GM18526 (cell line): Measurements from ENCODE around the gene HECTD4.

ENCODE experiments used
- POLR2A ChIP-seq: IDR thresholded peaks from 3 replicates; pipeline ENCODE4 v1.6.1; 2011; ENCODE audit not compliant: insufficient read length; ENCODE audit errors: extremely low read depth

HECTD4 gene

DNA sequence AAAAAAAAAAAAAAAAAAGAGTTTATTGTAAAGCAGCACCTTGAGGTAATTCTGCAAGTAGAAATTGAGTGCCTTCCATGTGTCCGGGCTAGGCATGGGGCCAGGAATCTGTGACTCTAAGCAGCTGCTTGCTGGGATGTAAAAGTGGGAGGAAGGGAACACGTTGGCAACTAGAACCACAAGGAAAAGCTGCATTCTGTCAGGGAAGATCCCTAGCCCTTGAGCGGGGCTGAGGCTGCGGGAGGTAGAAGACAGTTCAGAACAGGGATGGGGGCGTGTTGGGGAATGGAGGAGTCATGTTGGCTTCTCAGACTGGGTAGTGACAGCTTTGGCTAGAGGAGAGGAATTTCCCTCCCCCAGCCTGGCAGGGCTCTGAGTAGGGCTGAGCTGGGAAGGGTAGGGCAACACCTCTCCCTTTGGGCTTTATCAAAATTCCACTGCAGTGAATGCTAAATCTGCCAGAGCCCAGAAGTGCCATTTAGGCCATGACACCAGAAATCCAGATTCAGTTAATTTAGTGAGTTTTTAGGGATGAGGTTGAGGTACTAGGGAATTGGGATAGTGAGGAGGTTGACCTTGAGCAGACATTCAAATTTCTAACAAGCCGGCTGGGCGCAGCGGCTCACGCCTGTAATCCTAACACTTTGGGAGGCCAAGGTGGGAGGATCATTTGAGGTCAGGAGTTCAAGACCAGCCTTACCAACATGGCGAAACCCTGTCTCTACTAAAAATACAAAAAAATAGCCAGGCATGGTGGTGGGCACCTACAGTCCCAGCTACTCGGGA, 260.3 kb downstream of the HECTD4 start:
- no peak for TF ChIP-seq POLR2A

DNA sequence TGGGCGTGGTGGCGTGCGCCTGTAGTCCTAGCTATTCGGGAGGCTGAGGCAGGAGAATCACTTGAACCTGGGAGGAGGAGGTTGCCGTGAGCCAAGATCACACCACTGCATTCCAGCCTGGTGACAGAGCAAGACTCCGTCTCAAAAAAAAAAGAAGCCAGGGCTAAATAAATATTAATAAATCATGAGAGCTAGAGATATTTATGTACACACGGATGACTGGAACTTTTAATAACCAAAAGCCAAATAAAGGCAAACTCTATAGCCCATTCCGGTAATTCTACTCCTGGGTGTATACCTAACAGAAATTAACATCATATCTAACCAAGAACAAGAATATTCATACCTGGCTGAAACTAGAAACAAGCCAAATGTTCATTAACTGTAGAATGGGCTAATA, 264.5 kb downstream of the HECTD4 start:
- no peak for TF ChIP-seq POLR2A

DNA sequence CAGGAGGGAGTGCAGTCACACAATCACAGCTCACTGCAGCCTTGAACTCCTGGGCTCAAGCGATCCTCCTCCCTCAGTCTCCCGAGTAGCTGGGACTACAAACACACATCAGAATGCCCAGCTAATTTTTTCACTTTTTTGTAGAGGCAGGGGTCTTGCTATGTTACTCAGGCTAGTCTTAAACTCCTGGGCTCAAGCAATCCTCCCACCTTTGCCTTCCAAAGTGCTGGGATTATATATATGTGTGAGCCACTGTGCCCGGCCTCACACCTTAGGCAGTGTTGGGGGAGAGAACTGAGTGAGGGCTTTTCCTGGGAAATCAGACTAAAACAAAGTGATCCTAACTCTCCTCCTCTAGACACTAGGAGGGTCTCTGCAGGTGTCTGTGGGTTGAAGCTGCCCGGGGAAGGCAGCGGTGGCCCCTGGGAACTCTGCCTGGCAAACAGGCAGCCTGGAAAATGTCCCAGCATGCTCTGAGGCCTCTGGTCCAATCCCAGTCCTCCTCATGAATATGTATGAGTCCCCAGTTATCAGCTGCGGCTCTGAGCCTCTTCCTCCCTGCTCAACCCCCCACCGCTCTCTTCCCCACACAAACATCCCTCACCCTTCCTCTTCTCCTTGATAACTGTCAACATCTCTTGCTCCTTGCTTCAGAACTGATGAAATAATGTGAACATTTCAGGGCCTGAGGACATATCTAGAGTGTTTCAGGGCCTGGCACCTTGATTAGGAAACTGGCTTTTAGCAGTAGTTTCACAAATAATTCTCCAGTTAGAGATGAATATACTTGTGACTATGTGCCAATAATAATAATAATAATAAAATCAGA, 265.8 kb downstream of the HECTD4 start:
- TF ChIP-seq POLR2A = peak; percentile 33

DNA sequence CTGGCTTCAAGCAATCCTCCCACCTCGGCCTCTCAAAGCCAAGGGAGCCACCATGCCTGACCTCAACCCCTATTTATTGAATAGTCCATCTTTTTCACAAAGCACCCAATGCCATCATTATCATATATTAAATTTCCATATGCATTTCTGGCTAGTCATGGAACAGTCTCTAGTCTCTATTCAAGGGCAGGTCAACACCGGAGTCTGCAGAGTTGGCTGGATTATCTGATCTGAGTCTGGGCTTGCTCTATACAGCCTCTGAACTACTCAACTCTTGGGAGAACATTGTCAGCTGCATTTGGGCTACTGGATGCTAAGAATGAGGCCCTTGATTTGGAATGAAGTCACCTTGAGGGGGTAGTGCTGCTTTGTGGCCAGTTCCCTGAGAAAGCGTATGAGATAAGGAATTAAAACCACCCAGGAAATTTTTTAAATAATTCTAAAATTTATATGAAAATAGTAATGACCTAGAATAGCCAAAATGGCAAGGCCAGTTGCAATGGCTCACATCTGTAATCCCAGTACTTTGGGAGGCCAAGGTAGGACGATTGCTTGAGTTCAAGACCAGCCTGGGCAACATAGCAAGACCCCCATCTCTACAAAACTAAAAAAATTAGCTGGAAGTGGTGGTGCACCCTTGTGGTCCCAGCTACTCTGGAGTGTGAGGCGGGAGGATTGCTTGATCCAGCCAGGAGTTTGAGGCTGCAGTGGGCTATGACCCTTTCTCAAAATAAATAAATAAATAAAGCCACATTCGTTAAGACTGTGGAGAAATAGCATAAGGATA, 266.8 kb downstream of the HECTD4 start:
- no peak for TF ChIP-seq POLR2A

DNA sequence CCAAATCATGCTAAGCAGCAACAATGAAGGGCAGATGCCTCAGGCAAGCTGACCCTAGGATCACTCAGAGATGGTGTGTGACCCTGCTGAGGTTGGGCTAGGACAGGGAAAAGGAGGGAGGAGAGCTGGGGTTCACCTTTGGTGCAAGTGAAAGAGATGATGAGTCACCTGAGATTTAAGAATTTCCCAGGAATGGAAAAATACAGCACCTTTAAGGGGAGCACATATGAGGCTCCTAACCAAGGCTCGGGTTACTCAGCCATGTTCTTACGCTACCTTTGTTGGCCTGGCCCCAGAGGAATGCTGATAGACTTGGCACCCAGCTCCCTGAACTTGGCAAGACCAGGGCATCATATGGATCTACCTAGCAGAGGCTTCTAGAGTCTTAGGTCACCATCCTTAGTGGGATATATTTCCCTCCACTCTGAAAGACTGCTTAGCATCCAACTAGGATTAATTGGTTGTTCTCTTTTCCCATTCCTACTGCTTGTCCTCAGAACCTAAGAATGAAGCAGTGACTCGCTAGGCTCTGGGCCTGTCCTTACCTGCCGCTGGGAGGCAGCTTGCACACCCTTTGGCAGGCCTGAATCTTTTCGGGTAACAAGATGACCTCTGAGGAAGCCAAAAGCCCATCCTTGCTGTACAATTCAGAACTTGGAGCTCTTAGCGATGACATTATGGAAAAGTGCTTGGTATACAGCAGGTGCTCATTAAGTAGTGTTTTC, 269.7 kb downstream of the HECTD4 start:
- no peak for TF ChIP-seq POLR2A

DNA sequence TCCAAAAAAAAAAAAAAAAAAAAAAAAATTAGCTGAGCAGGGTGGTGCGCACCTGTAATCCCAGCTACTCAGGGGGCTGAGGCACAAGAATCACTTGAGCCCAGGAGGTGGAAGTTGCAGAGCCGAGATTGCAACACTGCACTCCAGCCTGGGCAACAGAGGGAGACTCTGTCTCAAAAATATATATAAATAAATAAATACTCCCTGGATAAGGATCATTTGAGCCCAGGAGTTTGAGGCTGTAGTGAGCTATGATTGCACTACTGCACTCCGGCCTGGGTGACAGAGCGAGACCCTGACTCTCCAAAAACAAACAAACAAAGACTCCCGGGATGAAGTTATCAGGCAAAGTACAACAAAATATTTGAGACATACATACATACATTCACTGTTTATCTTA, 270.3 kb downstream of the HECTD4 start:
- TF ChIP-seq POLR2A = no peak
